GM12801 (cell line): ENCODE measurements around the gene UPK3A.

Experiments used
- TF ChIP-seq, protein P1 (sequence below): IDR thresholded peaks from one replicate; pipeline ENCODE4 v1.5.1; 2011; ENCODE audit warnings: control low read depth; ENCODE audit not compliant: insufficient read length; ENCODE audit errors: extremely low read depth

UPK3A gene

DNA sequence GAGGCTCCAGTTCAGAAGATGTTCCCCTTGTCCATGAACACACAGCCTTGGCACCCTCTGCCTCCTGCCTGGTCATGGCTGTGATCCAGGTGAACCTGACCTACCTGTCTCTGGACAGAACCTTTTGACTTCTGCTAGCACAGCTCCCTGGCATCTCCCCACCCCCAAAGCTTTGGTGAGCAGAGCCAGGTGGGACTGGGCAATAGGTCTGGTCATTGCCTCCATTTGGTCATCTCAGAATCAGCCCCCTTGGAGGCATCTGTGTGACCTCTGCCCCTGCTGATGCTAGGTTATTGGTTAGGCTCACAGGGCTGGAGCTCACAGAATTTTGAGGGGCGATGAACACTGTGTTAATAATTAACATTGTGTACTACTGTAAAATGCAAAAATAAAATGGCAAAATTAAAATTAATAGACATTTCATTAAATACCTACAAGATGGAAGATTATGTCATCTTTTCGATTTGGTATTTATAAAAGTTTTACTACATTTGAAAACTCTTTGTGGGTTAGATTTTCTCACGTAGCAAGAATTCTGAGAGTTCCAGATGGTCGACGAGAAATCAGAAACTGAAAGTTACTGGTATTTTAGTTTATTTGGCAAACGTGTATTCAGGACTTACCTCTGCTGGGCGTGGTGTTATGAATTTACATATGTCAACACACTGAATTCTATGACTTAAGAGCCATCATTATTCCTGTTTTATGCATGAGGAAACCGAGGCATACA, 35.8 kb upstream of the UPK3A start:
- TF ChIP-seq, protein P1, sequence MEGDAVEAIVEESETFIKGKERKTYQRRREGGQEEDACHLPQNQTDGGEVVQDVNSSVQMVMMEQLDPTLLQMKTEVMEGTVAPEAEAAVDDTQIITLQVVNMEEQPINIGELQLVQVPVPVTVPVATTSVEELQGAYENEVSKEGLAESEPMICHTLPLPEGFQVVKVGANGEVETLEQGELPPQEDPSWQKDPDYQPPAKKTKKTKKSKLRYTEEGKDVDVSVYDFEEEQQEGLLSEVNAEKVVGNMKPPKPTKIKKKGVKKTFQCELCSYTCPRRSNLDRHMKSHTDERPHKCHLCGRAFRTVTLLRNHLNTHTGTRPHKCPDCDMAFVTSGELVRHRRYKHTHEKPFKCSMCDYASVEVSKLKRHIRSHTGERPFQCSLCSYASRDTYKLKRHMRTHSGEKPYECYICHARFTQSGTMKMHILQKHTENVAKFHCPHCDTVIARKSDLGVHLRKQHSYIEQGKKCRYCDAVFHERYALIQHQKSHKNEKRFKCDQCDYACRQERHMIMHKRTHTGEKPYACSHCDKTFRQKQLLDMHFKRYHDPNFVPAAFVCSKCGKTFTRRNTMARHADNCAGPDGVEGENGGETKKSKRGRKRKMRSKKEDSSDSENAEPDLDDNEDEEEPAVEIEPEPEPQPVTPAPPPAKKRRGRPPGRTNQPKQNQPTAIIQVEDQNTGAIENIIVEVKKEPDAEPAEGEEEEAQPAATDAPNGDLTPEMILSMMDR: no peak

DNA sequence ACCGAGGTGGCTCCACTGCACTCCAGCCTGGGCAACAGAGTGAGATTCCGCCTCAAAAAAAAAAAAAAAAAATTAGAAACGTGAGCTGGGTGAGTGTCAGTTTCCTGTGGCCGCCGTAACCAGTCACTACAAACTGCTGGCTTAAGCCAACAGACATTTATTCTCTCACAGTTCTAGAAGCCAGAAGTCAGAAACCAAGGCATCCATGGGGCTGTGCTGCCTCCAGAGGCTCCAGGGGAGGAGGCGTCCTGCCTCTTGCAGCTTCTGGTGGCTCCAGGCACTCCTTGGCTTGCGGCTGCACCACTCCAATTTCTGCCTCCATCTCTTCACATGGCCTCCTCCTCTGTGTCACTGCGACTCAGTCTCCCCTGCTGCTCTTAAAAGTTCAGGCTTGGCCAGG, 32.9 kb upstream of the UPK3A start:
- TF ChIP-seq, protein P1: no peak

DNA sequence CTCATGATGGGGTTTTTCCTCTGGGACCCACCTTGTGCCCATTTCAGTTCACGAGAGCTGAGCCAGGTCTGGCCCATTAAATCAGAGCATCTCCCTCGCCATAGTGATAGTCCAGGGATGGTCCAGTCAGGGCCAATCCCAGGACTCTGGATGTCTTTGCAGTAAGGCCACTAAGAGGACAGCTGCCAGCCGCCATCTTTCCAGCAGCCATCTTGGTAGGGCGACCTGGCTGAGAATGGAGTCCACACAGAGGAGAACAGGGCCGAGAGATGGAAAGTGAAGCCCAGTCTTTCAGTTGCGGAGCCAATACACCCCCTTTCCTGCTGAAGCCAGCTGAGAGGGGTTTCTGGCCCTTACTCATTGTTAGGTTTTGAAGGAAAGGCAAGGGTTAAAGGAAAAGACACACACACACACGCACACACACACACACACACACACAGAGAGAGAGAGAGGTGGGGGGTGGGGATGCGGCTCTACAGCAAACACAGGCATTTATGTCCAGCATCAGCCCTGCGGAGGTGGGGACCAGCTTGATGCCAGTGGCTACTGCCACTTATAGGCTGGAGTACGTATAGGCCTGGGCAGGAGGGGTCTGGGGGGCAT, 31.6 kb upstream of the UPK3A start:
- TF ChIP-seq, protein P1: no peak

DNA sequence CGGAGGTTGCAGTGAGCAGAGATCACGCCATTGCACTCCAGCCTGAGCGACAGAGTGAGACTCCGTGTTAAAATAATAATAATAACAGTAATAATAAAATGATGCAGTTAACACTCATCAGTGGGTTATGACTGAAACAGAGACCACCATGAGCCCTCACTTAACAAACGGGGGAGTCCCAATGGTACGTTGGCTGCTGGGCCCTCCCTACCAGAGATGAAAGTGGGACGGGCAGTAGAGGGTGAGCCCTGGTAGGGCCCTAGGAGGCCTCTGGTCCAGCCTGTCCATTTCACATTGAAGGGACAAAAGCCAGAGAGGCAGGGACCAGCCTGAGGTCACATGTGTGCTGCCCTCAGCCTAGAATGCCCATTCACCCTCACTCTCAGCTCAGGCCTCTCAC, 30.4 kb upstream of the UPK3A start:
- TF ChIP-seq, protein P1: no peak

DNA sequence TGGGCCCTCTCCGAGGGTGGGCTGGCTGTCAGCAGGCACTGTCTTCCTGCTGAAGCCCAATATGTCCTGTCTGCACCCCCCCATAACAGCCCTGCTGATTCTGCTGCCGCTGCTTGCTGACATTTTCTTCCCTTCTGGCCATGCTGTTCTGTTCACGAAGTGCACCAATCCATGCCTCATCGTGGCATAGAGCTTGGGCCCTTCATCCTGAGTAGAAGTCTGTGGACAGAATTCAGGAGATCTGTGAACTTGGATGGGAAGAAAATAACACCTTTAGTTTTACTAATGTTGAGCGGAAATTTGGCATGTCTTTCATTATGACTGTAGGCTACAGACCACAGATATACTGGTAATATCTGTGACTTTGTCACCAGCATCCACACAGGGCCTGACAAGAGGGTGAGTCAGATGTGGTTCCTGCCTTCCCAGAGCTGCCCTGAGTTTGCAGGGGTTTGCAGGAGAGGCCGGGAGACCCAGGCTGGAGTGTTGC, 29.9 kb upstream of the UPK3A start:
- TF ChIP-seq, protein P1: no peak

DNA sequence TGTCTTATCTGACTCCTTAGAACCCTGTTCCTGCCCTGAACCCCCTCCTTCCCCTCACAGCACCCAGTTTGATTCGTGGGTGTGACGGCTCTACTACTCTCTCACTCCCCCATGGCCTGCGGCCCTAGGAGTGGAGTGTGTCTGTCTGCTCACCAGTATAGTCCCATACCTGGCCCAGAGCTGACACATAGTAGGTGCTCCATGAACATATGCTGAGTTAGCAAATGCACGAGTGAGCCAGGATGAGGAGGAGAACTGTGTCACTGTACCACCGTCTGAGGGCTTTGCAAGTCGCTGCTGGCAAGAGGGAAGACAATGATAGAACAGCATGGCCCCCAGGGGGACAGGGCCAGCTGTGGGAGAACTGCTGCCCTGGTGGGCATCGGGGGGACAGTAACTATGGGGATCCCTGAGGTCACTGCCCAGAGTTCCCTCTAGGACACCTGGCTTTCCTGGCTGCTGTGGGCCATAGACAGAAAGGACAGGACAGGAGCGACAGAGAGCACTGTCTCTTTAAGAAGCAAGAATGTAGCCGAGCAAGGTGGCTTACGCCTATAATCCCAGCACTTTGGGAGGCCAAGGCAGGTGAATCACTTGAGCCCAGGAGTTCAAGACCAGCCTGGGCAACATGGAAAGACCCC, 24.9 kb upstream of the UPK3A start:
- TF ChIP-seq, protein P1: no peak

DNA sequence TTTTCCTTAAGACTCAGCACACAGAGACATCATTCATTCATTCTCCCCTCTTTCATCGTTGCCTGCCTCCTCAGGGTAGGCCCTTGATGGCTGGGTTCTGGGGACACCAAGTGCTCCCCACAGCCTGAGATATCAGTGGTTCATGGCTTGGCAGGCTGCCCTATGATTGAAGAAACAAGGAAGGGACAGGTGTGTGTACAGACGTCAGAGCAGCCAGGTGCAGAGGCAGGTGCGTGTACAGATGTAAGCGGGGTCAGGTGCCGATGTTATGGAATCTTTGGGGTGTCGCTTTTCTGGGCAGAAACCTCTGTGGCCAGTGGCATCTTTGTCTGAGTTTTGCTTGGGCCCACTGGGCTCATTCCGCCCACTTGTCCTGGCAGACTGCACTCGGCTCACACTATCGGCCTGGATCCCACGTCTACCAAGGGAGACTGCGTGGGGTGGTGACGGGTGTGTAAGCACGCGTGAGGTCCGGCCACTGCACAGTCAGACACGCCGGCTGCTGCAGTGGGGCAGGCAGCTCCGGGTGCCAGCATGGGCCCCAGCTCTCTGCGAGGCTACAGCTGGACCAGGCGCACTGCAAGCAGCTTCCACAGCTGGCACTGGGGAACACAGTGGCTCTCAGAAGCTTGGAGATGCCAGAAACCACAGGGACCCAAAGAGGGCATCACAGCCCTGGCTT, 23.2 kb upstream of the UPK3A start:
- TF ChIP-seq, protein P1: no peak
